SK-N-SH treated with all-trans-retinoic acid at 6 μM for 48 hours (cell line): ENCODE measurements around the gene PTPRN2.

Experiments used
- ATAC-seq: fragments of 200-7000 bp; cut with Tn5 transposase; 3 replicates; pipeline ENCODE4 v1.9.1; 2020; ENCODE audit warnings: mild to moderate bottlenecking, moderate library complexity
- ARNTL ChIP-seq: fragments of 450-650 bp; formaldehyde crosslinking; IDR thresholded peaks from 2 replicates; pipeline ENCODE4 v1.5.0; 2020; ENCODE audit warnings: low read depth, mild to moderate bottlenecking, moderate library complexity, borderline replicate concordance
- CREB5 ChIP-seq: fragments of 250-450 bp; sonication (Bioruptor Pico); IDR thresholded peaks from 2 replicates; pipeline ENCODE4 v1.5.1; 2020; ENCODE audit warnings: low read depth, mild to moderate bottlenecking, moderate library complexity
- CSRNP3 ChIP-seq: fragments of 250-450 bp; sonication (Bioruptor Pico); IDR thresholded peaks from 2 replicates; pipeline ENCODE4 v1.5.1; 2021; ENCODE audit warnings: mild to moderate bottlenecking, moderate library complexity
- ESRRG ChIP-seq: fragments of 250-450 bp; sonication (Bioruptor Pico); IDR thresholded peaks from 2 replicates; pipeline ENCODE4 v1.6.1; 2021; ENCODE audit warnings: mild to moderate bottlenecking
- ISL1 ChIP-seq: fragments of 250-450 bp; sonication (Bioruptor Pico); IDR thresholded peaks from 2 replicates; pipeline ENCODE4 v2.1.2; 2022; ENCODE audit warnings: mild to moderate bottlenecking, moderate library complexity
- OSR1 ChIP-seq: fragments of 250-450 bp; sonication (Bioruptor Pico); IDR thresholded peaks from 2 replicates; pipeline ENCODE4 v1.8.0; 2022; ENCODE audit warnings: moderate library complexity, mild to moderate bottlenecking, inconsistent platforms
- POU6F1 ChIP-seq: fragments of 250-450 bp; sonication (Bioruptor Pico); IDR thresholded peaks from 2 replicates; pipeline ENCODE4 v1.8.0; 2021; ENCODE audit warnings: low read depth, mild to moderate bottlenecking, moderate library complexity, borderline replicate concordance
- PPARA ChIP-seq: fragments of 250-450 bp; sonication (Bioruptor Pico); IDR thresholded peaks from 2 replicates; pipeline ENCODE4 v1.5.0; 2020; ENCODE audit warnings: mild to moderate bottlenecking, borderline replicate concordance
- RARB ChIP-seq: fragments of 250-450 bp; sonication (Bioruptor Pico); IDR thresholded peaks from 2 replicates; pipeline ENCODE4 v1.8.0; 2021; ENCODE audit warnings: mild to moderate bottlenecking, moderate library complexity
- TSHZ2 ChIP-seq: fragments of 250-450 bp; sonication (Bioruptor Pico); IDR thresholded peaks from 2 replicates; pipeline ENCODE4 v1.5.0; 2020; ENCODE audit warnings: mild to moderate bottlenecking, moderate library complexity
- ZC3H10 ChIP-seq: fragments of 250-450 bp; sonication (Bioruptor Pico); IDR thresholded peaks from 2 replicates; pipeline ENCODE4 v1.5.1; 2021; ENCODE audit warnings: mild to moderate bottlenecking, moderate library complexity
- ZFP30 ChIP-seq: fragments of 450-650 bp; formaldehyde crosslinking; IDR thresholded peaks from 2 replicates; pipeline ENCODE4 v1.5.0; 2022; ENCODE audit warnings: mild to moderate bottlenecking, moderate library complexity
- ZNF565 ChIP-seq: fragments of 450-650 bp; formaldehyde crosslinking; conservative IDR thresholded peaks from 2 replicates; pipeline ENCODE4 v1.5.0; 2020; ENCODE audit warnings: low read depth, mild to moderate bottlenecking, moderate library complexity

PTPRN2 gene

GRCh38 chr7:158606129-158606528 lies 18.5 kb upstream of the PTPRN2 start:
- TF ChIP-seq PPARA (CRISPR knock-in tag) (no peak), ISL1 (no peak), CSRNP3 (CRISPR knock-in tag) (no peak), TSHZ2 (CRISPR knock-in tag) (no peak), OSR1 (CRISPR knock-in tag) (no peak), RARB (CRISPR knock-in tag) (no peak), POU6F1 (CRISPR knock-in tag) (no peak)
- TF ChIP-seq, all 23 proteins: peak for 0
- ATAC-seq: no peak

GRCh38 chr7:158603773-158604755 lies 16.4 kb upstream of the PTPRN2 start:
- no peak for TF ChIP-seq PPARA (CRISPR knock-in tag)
- TF ChIP-seq ARNTL (CRISPR knock-in tag): no peak
- TF ChIP-seq ZNF565: no peak
- no peak for TF ChIP-seq ESRRG (CRISPR knock-in tag)
- no peak for TF ChIP-seq ZC3H10 (CRISPR knock-in tag)
- TF ChIP-seq RARB (CRISPR knock-in tag): no peak
- no peak for TF ChIP-seq CREB5
- TF ChIP-seq POU6F1 (CRISPR knock-in tag): no peak
- TF ChIP-seq ISL1: no peak
- TF ChIP-seq ZFP30: no peak
- TF ChIP-seq TSHZ2 (CRISPR knock-in tag): no peak
- no peak; the same call in 2 of the 3 replicates for ATAC-seq
